Kidney (tissue), 14 donors: Measurements from ENCODE around the gene RETREG3. TPM values are rescaled to one million over a fixed set of nuclear protein-coding genes. Genes with fewer than 3 reads are reported as not detected.
"Not testable (repeated sequence)": the region's sequence is repeated elsewhere in the genome, so short reads cannot be mapped to it uniquely, and the experiment has no call there.

Source experiments
- DNase-seq, 5 donors: peaks; one replicate each; pipeline ENCODE4 v3.0.0-alpha.2; 2013 to 2020
- FAIRE-seq: peaks from 2 replicates; lab custom pipeline; 2012; peaks lifted over from hg19 to GRCh38; lab: Jason Lieb, UNC
- H3K27ac ChIP-seq, 2 donors: one replicate each; pipeline ENCODE4 v1.7.0; 2013; ENCODE audit warnings: low read depth in 2 of 2, low read length in 2 of 2, inconsistent platforms in 1 of 2
- H3K27me3 ChIP-seq: one replicate; pipeline ENCODE4 v1.7.1; 2013; ENCODE audit warnings: low read length, inconsistent platforms; ENCODE audit not compliant: control insufficient read depth, insufficient read depth
- H3K36me3 ChIP-seq, 3 donors: one replicate each; pipeline versions ENCODE4 v1.7.0 to v1.7.1; 2013; ENCODE audit warnings: low read length in 3 of 3, control low read depth in 1 of 3, inconsistent platforms in 1 of 3; ENCODE audit not compliant: insufficient read depth in 3 of 3, control insufficient read depth in 2 of 3
- H3K4me1 ChIP-seq, 3 donors: one replicate each; pipeline versions ENCODE4 v1.7.0 to v1.7.1; 2013; ENCODE audit warnings: low read length in 3 of 3, inconsistent platforms in 1 of 3, low read depth in 1 of 3; ENCODE audit not compliant: control insufficient read depth in 2 of 3, insufficient read depth in 2 of 3
- H3K4me3 ChIP-seq, 3 donors: one replicate each; pipeline versions ENCODE4 v1.7.0 to v1.8.1; 2013; ENCODE audit warnings: low read length in 3 of 3, control low read depth in 1 of 3, inconsistent platforms in 1 of 3
- H3K9ac ChIP-seq, 3 donors: one replicate each; pipeline versions ENCODE4 v1.7.0 to v1.7.1; 2013; ENCODE audit warnings: low read length in 3 of 3, control low read depth in 1 of 3, inconsistent platforms in 1 of 3
- H3K9me3 ChIP-seq, 3 donors: one replicate each; pipeline versions ENCODE4 v1.7.0 to v1.7.1; 2013; ENCODE audit warnings: low read length in 3 of 3, control low read depth in 1 of 3, inconsistent platforms in 1 of 3; ENCODE audit not compliant: control insufficient read depth in 2 of 3, insufficient read depth in 1 of 3
- CTCF ChIP-seq: IDR thresholded peaks from 3 replicates; pipeline ENCODE4 v1.5.1; 2012; ENCODE audit warnings: mild to moderate bottlenecking, moderate library complexity, borderline replicate concordance; ENCODE audit not compliant: insufficient read depth; ENCODE audit errors: extremely low read depth
- intact Hi-C: fragments of 100-400 bp; cut with DNase I; formaldehyde crosslinking; loops from one replicate; pipeline ENCODE4 v1.11.1; 2022
- polyA plus RNA-seq: library from polyadenylated mRNA; stranded (reverse); fragments of 350-450 nt; fragmentation: Illumina TruSeq; extraction: RNeasy Lipid Tissue Mini Kit (QIAGEN cat#74804); gene quantifications from one replicate; pipeline ENCODE4 v1.2.3, GENCODE V29; 2014; ENCODE audit warnings: low read depth, low replicate concordance; ENCODE audit not compliant: insufficient read depth
- total RNA-seq: library from RNA; stranded (reverse); fragmentation: NEBNext Ultra II Directional; extraction: Animal tissue kit (Norgen Biotek cat#: 25700); gene quantifications from one replicate; pipeline ENCODE4 v1.2.1, GENCODE V29; 2021
- donor health status: control.
- donor health status: control.
- donor health status: control.
- donor health status: control.
- donor health status: control.
- donor health status: DM: yes; HTN: yes; CAD: no.
- donor health status: Normal renal cell carcinoma (clear cell type).

RETREG3 gene
- total and polyA plus RNA-seq, 2 donors from 2014 or later: 22.6 to 69.5 TPM

DNA sequence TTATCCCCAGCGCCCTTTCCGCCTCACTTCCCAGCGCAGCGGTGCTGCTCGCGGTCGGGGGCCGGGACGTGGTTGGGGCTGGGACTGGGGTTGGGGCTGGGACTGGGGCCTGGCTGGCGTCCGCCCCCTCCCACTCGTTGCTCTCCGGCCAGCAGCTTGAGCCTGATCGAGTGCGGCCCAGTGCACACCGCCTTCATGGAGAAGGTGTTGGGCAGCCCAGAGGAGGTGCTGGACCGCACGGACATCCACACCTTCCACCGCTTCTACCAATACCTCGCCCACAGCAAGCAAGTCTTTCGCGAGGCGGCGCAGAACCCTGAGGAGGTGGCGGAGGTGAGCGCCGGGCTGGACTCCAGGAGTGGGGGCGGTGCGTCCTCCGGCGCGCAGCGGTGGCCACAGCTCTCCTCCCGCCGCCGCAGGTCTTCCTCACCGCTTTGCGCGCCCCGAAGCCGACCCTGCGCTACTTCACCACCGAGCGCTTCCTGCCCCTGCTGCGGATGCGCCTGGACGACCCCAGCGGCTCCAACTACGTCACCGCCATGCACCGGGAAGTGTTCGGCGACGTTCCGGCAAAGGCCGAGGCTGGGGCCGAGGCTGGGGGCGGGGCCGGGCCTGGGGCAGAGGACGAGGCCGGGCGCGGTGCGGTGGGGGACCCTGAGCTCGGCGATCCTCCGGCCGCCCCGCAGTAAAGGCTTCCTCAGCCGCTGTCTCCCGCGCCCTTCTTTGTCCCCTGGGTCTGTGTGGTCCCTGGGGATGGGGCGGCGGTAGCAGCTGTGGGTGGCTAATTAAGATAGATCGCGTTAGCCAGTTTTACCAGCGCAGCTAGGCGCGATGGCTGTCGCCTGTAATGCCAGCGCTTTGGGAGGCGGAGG is 54.7 kb downstream of the RETREG3 start:
- H3K27me3 ChIP-seq: no peaks in the 10 kb centered on the region
- FAIRE-seq (no peak), DNase-seq (peak; percentile 94 to 97 (median 96))
- intact Hi-C loops: no loop called here
- peak overlapping the region; percentile 70 to 83 (median 73) for H3K9ac ChIP-seq
- H3K4me3 ChIP-seq: peak overlapping the region; percentile 80 to 91 (median 81)
- H3K27ac ChIP-seq: peak overlapping the region; percentile 85 to 87
- H3K36me3 ChIP-seq: no peaks in the 10 kb centered on the region
- TF ChIP-seq CTCF: no peak
- H3K9me3 ChIP-seq: no peaks in the 10 kb centered on the region
- peaks cover 0 to 12% (median 0%) of the 10 kb centered on the region in 3 donors for H3K4me1 ChIP-seq

DNA sequence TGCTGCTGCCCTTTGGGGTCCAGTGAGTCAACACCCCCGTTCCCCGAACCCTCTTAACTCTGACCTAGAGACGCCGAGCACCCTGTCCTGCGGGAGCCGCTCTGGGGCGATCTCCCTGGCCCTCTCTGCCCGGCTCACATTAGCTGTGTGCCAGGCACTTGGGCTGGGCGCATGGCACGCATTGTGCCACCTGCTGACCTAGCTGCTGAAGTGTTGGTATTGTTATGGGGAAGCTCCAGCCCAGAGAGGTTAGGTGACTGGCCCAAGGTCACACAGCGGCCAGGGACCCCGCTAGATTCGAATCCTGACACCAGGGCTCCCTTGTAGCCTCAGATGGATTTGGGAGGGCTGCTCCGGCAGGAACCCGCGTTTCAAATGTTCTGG is 55.3 kb downstream of the RETREG3 start:
- peak overlapping the region; percentile 85 to 87 for H3K27ac ChIP-seq
- no peak for TF ChIP-seq CTCF
- no peak for FAIRE-seq

DNA sequence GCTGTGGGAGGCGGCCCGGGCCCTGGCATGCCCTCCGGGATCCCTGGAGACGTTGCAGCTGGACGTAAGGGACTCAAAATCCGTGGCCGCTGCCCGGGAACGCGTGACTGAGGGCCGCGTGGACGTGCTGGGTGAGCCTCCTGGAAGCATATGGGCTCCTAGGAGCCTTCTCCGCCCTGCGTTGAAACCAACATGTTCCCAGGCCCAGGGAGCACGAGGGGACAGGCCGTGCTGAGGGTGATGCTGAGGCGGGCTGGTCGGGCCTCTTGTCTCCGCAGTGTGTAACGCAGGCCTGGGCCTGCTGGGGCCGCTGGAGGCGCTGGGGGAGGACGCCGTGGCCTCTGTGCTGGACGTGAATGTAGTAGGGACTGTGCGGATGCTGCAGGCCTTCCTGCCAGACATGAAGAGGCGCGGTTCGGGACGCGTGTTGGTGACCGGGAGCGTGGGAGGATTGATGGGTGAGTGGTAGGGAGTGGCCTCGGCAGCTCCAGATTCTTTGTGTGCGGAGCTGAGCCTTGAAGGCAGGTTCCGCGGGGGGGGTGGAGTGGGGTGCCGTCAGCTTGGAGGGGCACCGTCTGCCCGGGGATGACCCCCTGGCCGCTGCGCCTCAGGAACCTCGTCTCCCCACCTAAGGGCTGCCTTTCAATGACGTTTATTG is 55.9 kb downstream of the RETREG3 start:
- H3K27ac ChIP-seq: no peak overlapping the region
- no peak for TF ChIP-seq CTCF
- no peaks in the 10 kb centered on the region for H3K36me3 ChIP-seq
- DNase-seq (peak in 3 of 5 donors; percentile 41 to 77 (median 57)), FAIRE-seq (no peak)
- no peaks in the 10 kb centered on the region for H3K27me3 ChIP-seq
- H3K4me1 ChIP-seq: peaks cover 0 to 12% (median 0%) of the 10 kb centered on the region in 3 donors
- peak overlapping the region in 1 of 3 donors; percentile 70 for H3K9ac ChIP-seq
- intact Hi-C loops: no loop called here
- H3K9me3 ChIP-seq: no peaks in the 10 kb centered on the region
- no peak overlapping the region for H3K4me3 ChIP-seq

More for the DNA sequence above, 55.3 kb downstream of the RETREG3 start:
- Histone ChIP-seq H3K4me3 (peak overlapping the region; percentile 33 to 91 (median 81)), H3K4me1 (peaks cover 0 to 12% (median 0%) of the 10 kb centered on the region in 3 donors), H3K27me3 (no peaks in the 10 kb centered on the region), H3K36me3 (no peaks in the 10 kb centered on the region), H3K9ac (peak overlapping the region in 2 of 3 donors; percentile 70 to 83), H3K9me3 (no peaks in the 10 kb centered on the region)
- DNase-seq: peak in 2 of 5 donors; percentile 26 to 73
- intact Hi-C loops: no loop called here

DNA sequence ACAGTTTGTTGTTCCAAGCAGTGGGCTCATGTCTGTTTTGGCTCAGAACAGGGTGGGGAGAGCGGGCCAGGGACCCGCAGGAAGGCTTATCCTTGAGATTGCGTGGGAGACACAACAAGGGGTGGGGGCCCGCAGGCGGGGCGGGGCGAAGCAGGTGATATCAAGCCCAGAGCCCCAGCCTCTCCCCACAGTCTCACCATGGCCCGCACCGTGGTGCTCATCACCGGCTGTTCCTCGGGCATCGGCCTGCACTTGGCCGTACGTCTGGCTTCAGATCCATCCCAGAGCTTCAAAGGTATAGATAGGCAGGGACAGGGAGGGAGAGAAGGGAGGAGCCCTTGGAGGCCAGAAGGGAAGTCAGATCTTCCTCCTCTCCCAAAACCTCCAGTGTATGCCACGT is 56.4 kb downstream of the RETREG3 start, which contains the start of gene HSD17B1:
Gene HSD17B1, plus strand, starts transcription at position 188 of the 400 bp plus-strand sequence. Its CDS starts 11 bp downstream, at position 199.
- FAIRE-seq, H3K27ac ChIP-seq, DNase-seq, H3K36me3 ChIP-seq, intact Hi-C loops, H3K9me3 ChIP-seq, H3K27me3 ChIP-seq: not testable (repeated sequence)
- peak within 1 kb of the TSS in 2 of 3 donors; percentile 81 to 91 for H3K4me3 ChIP-seq
- peak within 1 kb of the TSS in 1 of 3 donors; percentile 70 for H3K9ac ChIP-seq
- peaks cover 0 to 15% (median 0%) of the 10 kb centered on the region in 3 donors for H3K4me1 ChIP-seq
